T-helper 17 cell (primary cell): ENCODE results near the gene NUP210L. TPM values are rescaled to one million over a fixed set of nuclear protein-coding genes. Genes with fewer than 3 reads are reported as not detected.
"Not testable (repeated sequence)": the region's sequence is repeated elsewhere in the genome, so short reads cannot be mapped to it uniquely, and the experiment has no call there.

Source experiments
- ATAC-seq: fragments of 150-1000 bp; cut with Tn5 transposase; 2 replicates; pipeline ENCODE4 v1.10.0; 2021; ENCODE audit warnings: mild to moderate bottlenecking, moderate library complexity
- DNase-seq, 3 donors: peaks; one replicate each; pipeline versions ENCODE4 v3.0.0 to v3.0.0-alpha.2; 2020 to 2021
- H3K9me3 ChIP-seq: one replicate; pipeline ENCODE4 v1.7.0; 2013; ENCODE audit warnings: low read length, mild to moderate bottlenecking; ENCODE audit not compliant: control insufficient read depth, poor library complexity, severe bottlenecking
- H3K27ac Mint-ChIP-seq: one replicate; pipeline ENCODE4 v1.8.0; 2022; ENCODE audit warnings: mild to moderate bottlenecking, moderate library complexity, mixed read lengths
- H3K27me3 Mint-ChIP-seq: one replicate; pipeline ENCODE4 v1.8.0; 2022; ENCODE audit warnings: mixed read lengths
- H3K36me3 Mint-ChIP-seq: one replicate; pipeline ENCODE4 v1.8.0; 2022; ENCODE audit warnings: low read depth, mixed read lengths
- H3K4me1 Mint-ChIP-seq: one replicate; pipeline ENCODE4 v1.8.0; 2022; ENCODE audit warnings: mild to moderate bottlenecking, mixed read lengths
- H3K4me3 Mint-ChIP-seq: one replicate; pipeline ENCODE4 v1.8.0; 2022; ENCODE audit warnings: mild to moderate bottlenecking, moderate library complexity, mixed read lengths
- total RNA-seq, 4 donors: library from RNA in 2 of 4; stranded (reverse) in 2 of 4; gene quantifications; one replicate each; pipeline ENCODE4 v1.2.3 and lab custom pipeline; 2022 to 2026

The NUP210L gene
- total RNA-seq, 2 donors from 2014 or later: 0.07 TPM; not detected in 1

DNA sequence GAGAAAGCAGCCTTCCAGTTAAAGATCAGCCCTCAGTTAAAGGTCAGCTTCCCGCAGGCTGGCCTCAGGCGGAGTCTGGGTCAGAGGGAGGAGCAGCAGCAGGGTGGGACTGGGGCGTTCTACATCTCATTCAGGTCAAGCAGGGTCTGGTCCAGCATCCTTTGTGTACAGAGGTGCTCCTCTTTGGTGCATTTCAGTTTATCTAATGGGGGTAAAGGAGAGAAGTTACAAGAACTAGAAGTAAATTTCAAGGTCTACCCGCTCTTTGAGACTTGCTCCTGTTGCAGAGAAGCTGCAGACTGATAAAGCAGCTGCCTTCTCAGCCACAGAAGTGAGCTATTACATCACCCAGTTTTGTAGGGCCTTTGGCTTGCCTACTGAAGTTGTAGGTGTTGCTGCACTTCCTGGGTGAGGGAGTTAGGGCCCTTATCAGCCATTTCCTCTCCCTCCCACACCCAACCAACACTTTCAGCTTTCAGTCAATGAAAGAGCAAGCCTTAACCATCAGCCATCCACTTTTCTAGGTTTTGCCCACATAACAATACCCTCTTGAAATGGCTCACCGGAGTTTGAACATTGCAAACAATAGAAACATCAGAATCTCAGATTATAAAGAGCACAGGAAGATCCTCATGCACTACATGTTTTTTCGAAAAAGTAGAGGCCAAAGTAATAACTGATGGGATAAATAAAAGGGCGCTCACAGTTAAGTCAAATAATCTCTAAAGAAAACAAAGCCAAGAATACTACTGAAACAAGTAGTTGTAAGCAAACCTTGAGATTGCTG is 2.8 kb upstream of the NUP210L start:
- peak overlapping the region; percentile 86 for H3K4me3 Mint-ChIP-seq
- DNase-seq: peak; percentile 22 to 50 (median 47)
- H3K36me3 Mint-ChIP-seq: peaks cover 3% of the 10 kb centered on the region
- peak overlapping the region; percentile 94 for H3K27ac Mint-ChIP-seq
- peak; percentile 99 for ATAC-seq
- no peaks in the 10 kb centered on the region for H3K9me3 ChIP-seq
- peaks cover 39% of the 10 kb centered on the region for H3K4me1 Mint-ChIP-seq
- H3K27me3 Mint-ChIP-seq: no peaks in the 10 kb centered on the region

DNA sequence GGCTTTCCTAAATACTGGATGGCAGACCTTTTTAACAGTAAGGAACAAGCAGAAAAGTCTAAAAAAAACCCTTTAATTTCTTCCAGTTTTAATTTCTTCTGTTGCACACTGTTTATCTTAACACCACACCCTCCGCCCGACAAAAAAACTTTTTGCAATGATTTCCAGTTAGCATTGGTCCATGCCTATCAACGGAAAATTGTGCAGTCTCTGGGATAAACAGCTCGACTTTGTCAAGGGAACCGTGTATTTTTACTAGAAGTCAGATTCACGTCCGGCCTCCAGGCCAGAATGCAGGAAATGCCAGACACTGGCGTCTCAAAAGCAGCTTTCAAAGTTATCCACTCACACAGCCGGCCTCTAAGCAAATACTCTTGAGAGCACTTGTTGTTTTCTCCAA is 378 bp upstream of the NUP210L start:
- Mint-ChIP-seq H3K27ac (peak overlapping the region; percentile 94), H3K27me3 (no peaks in the 10 kb centered on the region), H3K4me1 (peaks cover 39% of the 10 kb centered on the region), H3K4me3 (no peak overlapping the region), H3K36me3 (peaks cover 2% of the 10 kb centered on the region)
- no peaks in the 10 kb centered on the region for H3K9me3 ChIP-seq
- DNase-seq: no peak
- ATAC-seq: no peak

DNA sequence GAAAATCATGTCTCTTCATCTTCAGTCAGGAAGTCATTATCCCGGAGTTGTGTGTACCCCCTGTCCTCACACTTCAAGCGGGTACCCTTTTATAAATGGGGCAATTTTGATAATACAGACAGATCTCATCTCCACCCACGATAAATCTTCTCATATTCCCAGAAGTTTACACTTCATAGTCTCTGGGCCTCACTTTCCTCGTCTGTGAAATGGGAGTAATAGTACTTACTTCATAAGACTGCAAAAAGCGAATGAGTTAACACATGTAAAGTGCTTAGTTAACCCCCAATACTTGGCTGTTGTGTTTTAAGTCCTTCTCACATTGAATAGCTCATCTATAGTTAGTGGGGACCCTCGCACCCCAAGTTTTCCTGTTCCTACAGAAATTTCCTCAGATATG is 820 bp downstream of the NUP210L start:
- no peak for ATAC-seq
- Mint-ChIP-seq H3K4me1 (peaks cover 33% of the 10 kb centered on the region), H3K27me3 (no peaks in the 10 kb centered on the region), H3K36me3 (peaks cover 2% of the 10 kb centered on the region), H3K4me3 (no peak overlapping the region), H3K27ac (peak overlapping the region; percentile 94)
- no peak for DNase-seq
- H3K9me3 ChIP-seq: no peaks in the 10 kb centered on the region

DNA sequence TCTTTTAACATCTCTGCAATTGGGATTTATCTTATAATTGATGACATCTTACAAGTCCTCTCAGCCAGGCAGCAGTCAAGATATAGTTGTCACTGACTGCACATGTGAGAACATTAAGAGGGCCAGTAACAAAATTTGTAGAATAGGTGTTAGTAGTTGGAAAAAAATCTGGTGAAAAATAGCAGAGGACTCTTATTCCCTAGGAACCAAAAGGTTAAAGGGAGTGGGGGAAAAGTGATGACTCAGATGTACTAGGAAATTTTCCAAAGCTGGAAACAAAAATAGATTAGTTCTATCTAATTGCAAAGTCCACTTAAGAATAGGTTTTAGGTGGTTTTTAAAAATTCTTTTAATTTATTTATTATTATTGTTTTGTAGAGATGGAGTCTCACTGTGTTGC is 3.6 kb downstream of the NUP210L start:
- no peaks in the 10 kb centered on the region for H3K9me3 ChIP-seq
- peaks cover 14% of the 10 kb centered on the region for H3K4me1 Mint-ChIP-seq
- no peak overlapping the region for H3K27ac Mint-ChIP-seq
- no peak for ATAC-seq
- no peak for DNase-seq
- no peak overlapping the region for H3K4me3 Mint-ChIP-seq
- H3K36me3 Mint-ChIP-seq: no peaks in the 10 kb centered on the region
- no peaks in the 10 kb centered on the region for H3K27me3 Mint-ChIP-seq

DNA sequence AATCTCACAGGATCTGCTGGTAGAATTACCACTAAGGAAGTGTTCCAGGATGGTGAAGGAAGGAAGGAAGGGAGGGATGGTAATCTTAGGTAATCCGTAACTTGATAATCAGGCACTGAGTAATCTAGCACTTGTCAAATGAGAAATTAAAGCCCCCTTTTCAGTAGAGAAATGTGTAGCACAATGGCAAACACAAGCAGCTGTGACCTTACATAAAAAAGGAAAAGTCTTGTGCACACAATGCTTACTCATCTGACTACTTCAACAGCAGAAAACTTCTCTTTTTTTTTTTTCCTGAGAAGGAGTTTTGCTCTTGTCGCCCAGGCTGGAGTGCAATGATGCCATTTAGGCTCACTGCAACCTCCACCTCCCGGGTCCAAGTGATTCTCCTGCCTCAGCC is 6.1 kb downstream of the NUP210L start:
- Mint-ChIP-seq H3K27me3 (no peaks in the 10 kb centered on the region), H3K27ac (no peak overlapping the region), H3K4me1 (peaks cover 6% of the 10 kb centered on the region), H3K4me3 (no peak overlapping the region), H3K36me3 (no peaks in the 10 kb centered on the region)
- DNase-seq (no peak), ATAC-seq (no peak)
- no peaks in the 10 kb centered on the region for H3K9me3 ChIP-seq

DNA sequence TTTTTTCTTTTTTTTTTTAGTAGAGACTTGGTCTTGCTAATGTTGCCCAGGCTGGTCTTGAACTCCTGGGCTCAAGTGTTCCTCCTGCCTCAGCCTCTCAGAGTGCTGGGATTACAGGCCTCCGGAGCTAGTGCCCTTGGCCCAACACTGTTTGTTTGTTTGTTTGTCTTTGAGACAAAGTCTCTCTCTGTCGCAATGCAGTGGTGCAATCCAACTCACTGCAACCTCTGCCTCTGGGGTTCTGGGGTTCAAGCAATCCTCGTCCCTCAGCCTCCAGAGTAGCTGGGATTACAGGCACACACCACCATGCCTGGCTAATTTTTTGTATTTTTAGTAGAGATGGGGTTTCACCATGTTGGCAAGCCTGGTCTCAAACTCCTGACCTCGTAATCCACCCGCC is 7.4 kb downstream of the NUP210L start:
- H3K27ac Mint-ChIP-seq, H3K4me3 Mint-ChIP-seq, H3K9me3 ChIP-seq, DNase-seq, H3K4me1 Mint-ChIP-seq, H3K36me3 Mint-ChIP-seq, ATAC-seq, H3K27me3 Mint-ChIP-seq: not testable (repeated sequence)

DNA sequence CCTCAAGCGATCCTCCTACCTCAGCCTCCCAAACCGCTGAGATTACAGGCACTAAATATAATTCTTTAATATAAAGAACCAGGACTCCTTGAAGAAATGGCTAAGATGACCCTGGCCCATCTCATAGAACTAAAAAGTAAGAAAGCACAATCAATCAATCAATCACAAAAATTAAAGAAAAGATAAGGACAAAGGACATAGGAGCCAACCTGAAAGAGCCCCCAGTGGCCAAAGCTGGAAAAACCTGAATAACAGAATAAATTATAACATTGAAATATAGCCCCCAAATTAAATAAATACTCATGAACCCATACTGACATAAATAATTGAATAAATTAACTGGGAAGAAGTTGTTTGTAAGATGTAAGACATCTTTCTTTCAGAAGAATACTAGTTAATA is 8.9 kb downstream of the NUP210L start:
- Mint-ChIP-seq H3K27ac (no peak overlapping the region), H3K4me3 (no peak overlapping the region), H3K4me1 (peaks cover 6% of the 10 kb centered on the region), H3K36me3 (no peaks in the 10 kb centered on the region), H3K27me3 (no peaks in the 10 kb centered on the region)
- ATAC-seq: no peak
- DNase-seq: no peak
- H3K9me3 ChIP-seq: no peaks in the 10 kb centered on the region

DNA sequence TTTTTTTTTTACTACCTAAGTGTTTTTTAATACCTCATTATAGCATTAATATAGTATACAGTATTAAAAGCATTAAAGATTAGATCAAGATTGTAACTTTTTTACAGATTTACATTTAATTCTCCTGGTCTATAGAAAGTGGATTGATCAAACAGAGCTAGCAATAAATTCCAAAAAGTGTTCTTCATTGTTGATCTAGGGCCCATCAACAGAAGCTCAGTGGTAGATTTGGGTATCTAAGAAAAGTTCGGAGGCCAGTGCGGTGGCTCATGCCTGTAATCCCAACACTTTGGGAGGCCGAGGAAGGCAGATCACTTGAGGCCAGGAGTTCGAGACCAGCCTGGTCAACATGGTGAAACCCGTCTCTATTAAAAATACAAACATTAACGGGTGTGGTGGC is 12.5 kb downstream of the NUP210L start:
- Mint-ChIP-seq H3K27ac (no peak overlapping the region), H3K4me1 (peaks cover 4% of the 10 kb centered on the region), H3K27me3 (no peaks in the 10 kb centered on the region), H3K4me3 (no peak overlapping the region), H3K36me3 (no peaks in the 10 kb centered on the region)
- ATAC-seq: no peak
- H3K9me3 ChIP-seq: no peaks in the 10 kb centered on the region
- DNase-seq: no peak

DNA sequence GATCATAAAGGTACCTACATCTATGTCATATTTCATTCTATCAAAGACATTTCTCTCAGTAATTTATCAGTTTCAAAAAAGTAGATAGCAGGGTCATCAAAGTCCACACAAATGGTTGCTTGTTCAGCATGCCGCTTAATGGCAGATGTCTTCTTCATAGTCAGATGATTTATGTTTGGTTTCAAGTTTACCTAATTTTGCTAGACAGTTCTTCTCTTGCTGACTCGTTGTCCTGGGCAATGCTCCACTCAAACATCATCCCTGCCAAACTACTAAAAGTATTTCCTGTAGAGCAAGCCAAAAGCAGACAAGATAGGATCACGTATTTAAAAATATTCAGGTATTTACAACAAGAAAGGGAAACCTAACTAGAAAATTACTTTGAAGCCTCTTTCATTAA is 13.6 kb downstream of the NUP210L start:
- Mint-ChIP-seq H3K4me1 (peaks cover 2% of the 10 kb centered on the region), H3K27me3 (no peaks in the 10 kb centered on the region), H3K36me3 (no peaks in the 10 kb centered on the region), H3K27ac (peak overlapping the region; percentile 43), H3K4me3 (no peak overlapping the region)
- no peaks in the 10 kb centered on the region for H3K9me3 ChIP-seq
- DNase-seq (no peak), ATAC-seq (no peak)

DNA sequence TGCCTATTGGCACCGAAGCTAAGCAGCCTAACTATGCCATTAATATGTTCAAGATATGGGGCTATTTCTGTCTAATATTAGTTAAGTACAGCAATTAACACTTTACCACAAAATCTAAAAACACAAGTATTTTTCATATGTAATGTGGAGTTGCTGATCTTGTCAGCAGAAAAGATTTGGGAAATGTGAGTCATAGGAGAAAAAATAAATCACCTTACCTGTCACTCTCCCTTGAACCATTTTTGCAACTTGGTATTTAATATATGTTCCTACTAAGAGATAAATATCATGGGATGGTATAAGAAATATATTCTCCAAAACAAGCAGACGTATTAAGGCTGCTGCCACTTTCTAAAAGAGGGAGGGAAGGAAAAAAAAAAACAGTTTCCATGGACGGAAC is 17.0 kb downstream of the NUP210L start:
- no peaks in the 10 kb centered on the region for H3K9me3 ChIP-seq
- Mint-ChIP-seq H3K27ac (no peak overlapping the region), H3K27me3 (no peaks in the 10 kb centered on the region), H3K4me1 (peaks cover 4% of the 10 kb centered on the region), H3K4me3 (no peak overlapping the region), H3K36me3 (no peaks in the 10 kb centered on the region)
- ATAC-seq (no peak), DNase-seq (no peak)

DNA sequence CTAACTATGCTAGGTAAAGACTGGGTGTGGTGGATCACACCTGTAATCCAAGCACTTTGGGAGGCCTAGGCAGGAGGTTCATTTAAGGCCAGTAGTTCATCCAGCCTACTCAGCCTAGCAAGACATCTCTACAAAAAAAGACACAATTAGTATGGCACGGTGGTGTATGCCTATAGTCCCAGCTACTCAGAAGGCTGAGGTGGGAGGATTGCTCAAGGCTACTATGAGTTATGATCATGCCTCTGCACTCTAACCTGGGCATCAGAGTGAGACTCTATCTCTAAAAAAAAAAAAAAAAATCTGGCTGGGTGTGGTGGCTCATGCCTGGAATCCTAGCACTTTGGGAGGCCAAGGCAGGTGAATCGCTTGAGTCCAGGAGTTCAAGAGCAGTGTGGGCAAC is 21.6 kb downstream of the NUP210L start:
- H3K27me3 Mint-ChIP-seq: peaks cover 5% of the 10 kb centered on the region
- H3K4me1 Mint-ChIP-seq: peaks cover 6% of the 10 kb centered on the region
- H3K27ac Mint-ChIP-seq: no peak overlapping the region
- no peaks in the 10 kb centered on the region for H3K9me3 ChIP-seq
- no peaks in the 10 kb centered on the region for H3K36me3 Mint-ChIP-seq
- ATAC-seq: no peak
- no peak overlapping the region for H3K4me3 Mint-ChIP-seq
- DNase-seq: no peak

DNA sequence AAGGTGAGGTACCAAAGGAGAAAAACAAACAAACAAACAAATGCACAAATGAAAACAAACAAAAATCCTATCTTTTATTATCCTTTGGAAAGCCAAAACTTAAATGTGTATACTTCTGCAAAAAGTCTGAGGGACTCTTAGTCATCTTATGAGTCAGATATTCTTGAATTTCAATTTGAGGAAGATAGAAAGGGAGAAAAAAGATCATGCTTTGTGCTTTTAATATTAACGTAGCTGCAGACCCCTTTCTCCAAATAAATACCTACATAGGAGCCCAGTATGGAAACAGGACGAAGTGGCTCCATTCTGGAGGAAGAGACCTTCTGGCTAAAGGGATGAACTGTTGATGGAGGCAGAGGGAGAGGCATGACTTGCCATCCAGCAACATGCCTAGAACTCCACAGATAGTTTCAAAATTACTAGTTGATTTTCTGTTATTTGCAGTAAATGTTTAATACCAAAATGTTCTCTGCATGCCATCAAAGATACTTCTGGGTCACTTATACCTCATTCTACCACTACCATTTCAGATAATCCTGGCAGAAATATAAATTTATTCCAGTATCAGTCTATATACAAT is 25.4 kb downstream of the NUP210L start:
- no peaks in the 10 kb centered on the region for H3K9me3 ChIP-seq
- no peak for ATAC-seq
- Mint-ChIP-seq H3K4me1 (peaks cover 6% of the 10 kb centered on the region), H3K4me3 (no peak overlapping the region), H3K27me3 (peaks cover 5% of the 10 kb centered on the region), H3K36me3 (no peaks in the 10 kb centered on the region), H3K27ac (no peak overlapping the region)
- DNase-seq: no peak

DNA sequence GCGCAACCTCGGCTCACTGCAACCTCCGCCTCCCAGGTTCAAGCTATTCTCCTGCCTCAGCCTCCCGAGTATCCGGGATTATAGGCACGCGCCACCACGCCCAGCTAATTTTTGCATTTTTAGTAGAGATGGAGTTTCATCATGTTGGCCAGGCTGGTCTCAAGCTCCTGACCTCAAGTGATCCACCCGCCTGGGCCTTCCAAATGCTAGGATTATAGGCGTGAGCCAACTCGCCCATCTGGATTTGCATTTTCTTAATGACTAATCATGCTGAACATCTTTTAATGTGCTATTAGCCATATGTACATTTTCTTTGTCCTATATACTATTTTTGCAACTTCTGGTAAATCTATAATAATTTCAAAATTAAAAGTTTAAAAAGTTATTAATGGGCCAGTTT is 31.7 kb downstream of the NUP210L start:
- not testable (repeated sequence) for DNase-seq, H3K36me3 Mint-ChIP-seq, H3K27me3 Mint-ChIP-seq, H3K27ac Mint-ChIP-seq, H3K4me1 Mint-ChIP-seq, H3K4me3 Mint-ChIP-seq, ATAC-seq, H3K9me3 ChIP-seq

DNA sequence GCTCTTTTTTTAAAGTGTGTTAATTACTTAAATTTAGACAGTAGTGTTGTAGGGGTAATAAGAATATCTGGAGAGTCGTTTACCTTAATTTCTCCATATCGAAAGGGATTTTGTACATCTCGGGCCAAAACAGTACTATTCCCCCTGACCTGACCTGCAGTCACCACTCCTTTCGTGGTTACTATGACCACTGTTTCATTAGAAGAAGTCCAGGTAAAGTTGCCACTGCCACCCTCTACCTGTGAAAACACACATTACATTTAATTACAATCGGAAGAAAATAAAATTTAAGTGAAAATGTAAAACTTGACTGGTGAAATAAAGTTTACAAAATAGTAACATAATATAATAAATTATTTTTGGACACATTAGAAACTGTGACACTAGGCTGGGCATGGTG is 37.2 kb downstream of the NUP210L start:
- ATAC-seq: no peak
- H3K27me3 Mint-ChIP-seq: no peaks in the 10 kb centered on the region
- H3K4me3 Mint-ChIP-seq: no peak overlapping the region
- DNase-seq: no peak
- H3K36me3 Mint-ChIP-seq: no peaks in the 10 kb centered on the region
- no peaks in the 10 kb centered on the region for H3K9me3 ChIP-seq
- H3K27ac Mint-ChIP-seq: no peak overlapping the region
- peaks cover 14% of the 10 kb centered on the region for H3K4me1 Mint-ChIP-seq
